NCI-H510A (cell line): Measurements from ENCODE around the gene RSU1.
A peak's percentile ranks its signal among the peaks of the same experiment; 100 is the strongest.

Experiments
- DNase-seq: peaks from one replicate; lab custom pipeline; 2025; lab: John Stamatoyannopoulos, UW

Gene RSU1

DNA sequence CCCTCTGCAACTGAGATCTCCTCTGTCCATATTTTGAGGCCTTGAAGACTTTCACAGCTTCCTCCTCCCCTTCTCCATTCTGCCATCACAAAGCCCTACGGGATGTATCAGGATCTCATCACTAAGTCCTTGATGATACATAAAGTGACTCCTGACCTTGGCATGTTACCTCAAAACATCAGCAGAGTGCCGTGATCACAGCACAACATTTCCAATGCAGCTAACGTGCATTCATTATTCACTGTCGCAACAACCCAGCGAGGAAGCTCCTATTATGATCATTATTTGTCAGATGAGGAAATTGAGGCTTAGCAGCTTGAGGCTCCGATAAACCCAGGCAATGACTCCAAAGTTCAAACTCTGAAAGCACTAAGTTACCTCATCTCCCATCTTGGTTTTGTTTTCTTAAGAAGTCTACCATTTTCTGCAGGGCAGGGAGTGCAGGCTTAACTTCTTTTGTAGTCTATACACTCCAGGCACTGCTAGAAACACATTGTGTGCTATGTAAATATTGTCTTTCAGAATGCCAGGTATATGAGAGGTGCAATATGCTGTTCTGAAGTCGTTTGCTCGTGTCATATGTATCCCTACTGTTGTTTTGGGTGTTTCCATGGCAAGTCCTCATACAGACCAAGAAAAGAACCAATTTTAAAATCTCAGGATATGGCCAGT, 215.0 kb downstream of the RSU1 start:
- DNase-seq = no peak

DNA sequence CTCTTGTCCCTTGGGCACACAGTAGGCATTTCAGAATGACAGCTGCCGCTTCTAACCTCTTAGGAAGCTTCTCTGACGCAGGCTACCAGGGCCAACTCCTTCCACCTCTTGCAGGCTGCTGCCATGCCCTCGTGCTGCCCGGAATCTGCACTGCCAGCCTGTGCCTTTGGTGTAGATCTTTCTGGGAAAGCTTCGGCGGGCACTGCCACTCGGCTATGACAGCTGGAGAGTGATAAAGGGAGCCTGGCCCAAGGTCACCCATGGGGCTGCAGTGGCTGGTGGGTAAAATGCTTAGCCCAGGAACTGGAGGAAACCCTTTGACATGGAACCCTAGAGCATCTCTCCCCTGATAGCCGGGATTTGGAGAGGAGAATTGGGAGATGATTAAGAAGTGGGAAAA, 217.6 kb downstream of the RSU1 start:
- DNase-seq = no peak

DNA sequence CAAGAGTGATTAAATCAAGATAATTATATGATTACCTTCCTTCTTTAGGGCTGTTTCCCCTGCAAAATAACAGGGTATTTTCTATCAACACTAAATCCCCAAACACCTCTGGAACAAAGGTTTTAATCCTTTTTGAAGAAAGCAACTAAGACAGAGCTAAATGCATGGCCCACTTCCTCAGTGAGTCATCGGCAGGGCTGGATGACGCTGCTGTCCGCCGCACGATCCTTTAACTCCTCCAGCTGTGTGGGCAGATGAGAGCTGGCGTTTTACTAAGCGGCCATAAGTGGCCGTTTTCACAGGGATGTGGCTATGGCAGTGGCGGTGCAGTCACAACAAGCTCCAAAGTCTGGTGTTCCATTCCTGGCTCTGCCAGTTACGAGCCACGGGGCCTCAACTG, 219.6 kb downstream of the RSU1 start:
- no peak for DNase-seq

DNA sequence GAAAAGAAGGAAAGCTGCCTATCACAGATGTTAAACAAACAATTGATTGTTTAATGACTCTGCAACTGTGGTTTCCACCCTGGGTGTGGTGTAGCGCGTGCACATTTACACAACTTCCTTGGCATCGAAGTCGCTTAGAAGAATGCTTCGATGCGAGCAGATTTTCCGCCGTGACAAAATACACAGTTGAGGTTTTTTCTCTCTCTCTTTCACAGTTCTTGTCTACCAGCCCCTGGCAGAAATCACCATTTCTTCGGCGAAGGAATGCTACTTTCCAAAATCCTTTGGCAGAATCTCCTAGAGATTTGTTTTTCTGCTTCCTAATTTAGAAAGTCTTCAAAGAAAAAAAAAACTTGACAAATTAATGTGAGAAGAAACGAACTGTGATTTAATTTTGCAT, 224.8 kb downstream of the RSU1 start:
- DNase-seq = no peak

DNA sequence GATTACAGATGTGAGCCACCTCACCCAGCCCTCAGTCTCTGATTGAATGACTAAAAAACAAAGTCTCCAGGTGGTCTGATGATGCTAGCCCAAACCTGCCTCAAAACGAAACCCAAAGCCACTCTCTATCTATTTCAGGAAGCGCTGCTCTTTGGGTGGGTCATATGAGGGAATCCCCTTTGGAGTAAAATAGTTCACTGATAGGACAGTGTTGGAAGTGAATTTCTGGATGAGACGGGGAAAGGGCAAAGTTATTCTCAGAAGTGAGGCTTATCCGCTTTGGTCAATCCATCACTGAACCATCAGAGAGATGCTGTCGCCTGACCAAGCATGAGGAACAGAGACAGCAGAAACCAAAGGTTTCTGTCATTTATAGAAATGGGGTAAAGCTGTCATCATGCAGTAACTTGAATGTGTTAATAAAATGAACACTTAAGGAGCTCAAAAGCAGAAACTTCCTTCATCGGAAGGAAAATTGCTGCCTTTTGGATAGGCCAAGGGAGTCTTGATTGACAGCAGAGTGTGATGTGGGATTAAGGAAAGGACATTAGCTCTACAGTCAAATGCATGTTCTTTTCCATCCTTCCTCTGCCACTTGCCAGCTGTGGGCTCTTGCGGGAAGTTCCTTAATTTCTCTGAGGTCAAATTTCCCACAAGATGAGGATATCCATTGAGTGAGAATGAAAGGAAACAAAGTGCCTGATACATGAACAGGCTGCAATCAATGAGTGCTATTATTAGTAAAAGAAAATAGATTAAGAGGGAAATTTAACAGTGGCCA, 230.7 kb downstream of the RSU1 start:
- no peak for DNase-seq

DNA sequence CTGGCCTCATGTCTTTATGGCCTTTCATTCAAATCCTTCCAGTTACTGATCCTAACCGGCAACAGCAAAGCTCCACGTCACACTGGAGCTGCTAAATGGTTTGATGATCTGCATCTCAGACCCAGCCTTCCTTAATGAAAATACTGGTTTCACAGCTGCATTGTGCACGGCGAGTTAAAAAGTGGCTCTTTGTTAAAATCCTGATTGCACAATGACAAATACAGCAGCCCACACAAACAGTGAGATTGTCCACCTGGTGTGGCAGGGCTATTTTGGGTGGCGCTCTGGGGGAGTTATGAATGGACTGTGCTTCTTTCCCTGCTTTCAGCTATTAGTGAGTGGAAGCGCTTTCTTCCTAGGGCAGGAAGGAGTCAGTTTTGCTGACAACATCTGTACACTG, 232.1 kb downstream of the RSU1 start:
- no peak for DNase-seq

DNA sequence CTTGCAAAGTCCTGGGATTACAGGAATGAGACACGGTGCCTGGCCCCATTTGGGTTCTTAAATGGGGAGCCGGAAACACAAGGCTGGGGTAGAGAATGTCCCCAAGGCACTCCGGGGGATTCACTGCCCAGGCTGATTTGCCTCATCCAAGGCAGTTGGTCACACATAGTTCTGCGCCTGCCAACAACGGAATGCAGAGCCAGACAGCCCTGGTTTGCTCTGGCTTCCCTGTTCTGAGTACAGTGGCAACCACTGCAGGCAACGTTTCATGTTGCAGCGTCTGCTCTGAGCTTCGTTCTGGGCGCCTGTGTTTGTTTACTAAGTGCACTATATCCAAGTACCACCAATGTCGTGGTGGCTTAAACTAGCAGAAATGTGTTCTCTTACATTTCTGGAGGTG, 233.8 kb downstream of the RSU1 start:
- no peak for DNase-seq

DNA sequence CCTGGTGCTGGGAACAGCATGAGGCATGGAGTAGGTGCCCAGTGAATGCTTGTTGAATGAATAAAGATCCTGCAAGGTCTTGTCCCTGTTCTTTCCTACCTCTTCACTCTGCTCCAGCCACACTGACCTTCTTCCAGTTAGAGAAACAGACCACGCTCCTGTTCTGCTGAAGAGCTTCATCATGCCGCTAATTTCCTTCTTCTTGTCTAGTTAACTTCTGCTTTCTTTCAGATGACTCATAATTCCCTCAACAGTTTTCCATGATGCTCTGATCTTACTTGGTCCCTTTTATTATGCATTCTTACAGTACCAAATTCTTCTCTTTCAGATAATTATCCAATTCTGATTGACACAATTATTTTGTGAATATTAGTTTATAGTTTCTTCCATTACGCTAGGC, 236.0 kb downstream of the RSU1 start:
- DNase-seq = no peak

DNA sequence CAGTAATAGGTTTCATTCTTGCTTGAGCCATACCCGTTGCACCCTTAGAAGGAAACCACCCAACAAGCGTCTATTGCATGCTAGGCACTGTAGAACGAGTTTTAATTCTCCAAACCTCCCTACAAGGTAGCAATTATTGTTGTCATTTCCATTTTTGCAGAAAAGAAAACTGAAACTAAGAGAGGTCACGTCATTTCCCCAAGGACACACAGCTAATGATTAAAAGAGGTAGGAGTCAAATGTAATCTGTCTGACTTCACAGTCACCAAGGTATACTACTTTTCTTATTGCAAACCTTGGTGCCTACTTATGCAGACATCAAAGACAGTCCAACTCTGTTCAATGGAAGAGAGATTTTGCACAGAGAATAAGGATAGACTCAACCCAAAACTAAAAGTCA, 246.5 kb downstream of the RSU1 start:
- no peak for DNase-seq

DNA sequence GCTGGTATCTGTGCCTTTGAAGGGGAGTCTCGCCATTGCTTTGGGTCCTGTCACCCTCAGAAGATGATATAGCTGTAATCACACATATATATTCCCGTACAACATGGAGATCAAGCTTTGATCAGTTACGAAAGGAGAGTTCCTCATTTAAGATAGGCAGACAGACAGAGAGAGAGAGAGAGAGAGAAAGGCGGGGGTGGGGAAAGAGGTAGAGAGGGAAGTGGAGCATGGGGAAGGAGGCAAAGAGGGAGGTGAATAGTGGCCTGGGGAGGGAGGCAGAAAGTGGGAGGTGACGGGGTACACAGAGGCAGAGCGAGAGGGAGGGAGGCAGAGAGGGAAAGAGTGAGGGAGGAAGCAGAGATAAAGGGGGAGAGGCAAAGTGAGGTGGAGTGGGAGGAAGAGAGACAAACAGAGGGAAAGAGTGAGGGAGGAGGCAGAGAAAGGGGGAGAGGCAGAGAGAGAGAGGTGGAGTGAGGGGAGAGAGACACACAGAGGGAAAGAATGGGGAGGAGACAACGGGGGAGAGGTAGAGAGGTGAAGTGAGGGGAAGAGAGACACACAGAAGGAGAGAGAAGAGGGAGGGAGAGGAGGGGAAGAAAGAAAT, 250.9 kb downstream of the RSU1 start:
- DNase-seq = no peak

DNA sequence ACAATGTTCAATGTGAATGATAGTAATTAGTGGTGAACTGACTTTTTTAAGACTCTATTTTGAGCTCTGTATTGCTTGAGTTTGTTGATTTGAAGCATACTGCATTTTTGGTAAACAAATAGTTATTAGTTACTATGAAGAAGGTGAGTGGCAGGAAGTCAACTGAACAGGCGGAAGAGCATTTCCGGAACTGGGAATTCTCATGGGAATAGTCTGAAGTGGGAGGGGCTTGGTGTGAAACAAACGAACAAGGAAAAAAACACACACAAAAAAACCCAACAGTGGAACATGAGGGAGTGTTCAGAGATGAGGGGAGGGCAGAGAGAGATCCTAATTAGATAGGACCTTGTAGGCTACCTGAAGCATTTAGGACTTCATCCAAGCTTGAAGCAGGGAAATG, 251.6 kb downstream of the RSU1 start:
- DNase-seq = no peak

DNA sequence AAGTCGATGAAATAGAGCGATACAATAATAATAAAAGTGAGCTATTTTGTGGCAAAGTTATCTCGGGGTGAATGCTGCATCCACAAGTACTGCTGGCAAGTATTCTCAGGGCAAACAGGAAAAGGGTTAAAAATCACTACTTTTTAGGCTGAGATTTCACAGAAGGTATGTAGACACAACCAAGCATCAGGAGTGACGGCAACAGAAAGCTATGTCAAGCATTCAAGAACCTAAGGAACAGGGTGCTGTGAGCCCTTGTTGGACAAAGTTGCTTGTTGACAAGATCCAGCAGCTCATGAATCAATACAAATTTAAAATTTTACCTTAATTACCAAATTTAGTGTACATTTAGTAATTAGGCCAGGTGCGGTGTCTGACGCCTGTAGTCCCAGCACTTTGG, 254.3 kb downstream of the RSU1 start:
- no peak for DNase-seq

DNA sequence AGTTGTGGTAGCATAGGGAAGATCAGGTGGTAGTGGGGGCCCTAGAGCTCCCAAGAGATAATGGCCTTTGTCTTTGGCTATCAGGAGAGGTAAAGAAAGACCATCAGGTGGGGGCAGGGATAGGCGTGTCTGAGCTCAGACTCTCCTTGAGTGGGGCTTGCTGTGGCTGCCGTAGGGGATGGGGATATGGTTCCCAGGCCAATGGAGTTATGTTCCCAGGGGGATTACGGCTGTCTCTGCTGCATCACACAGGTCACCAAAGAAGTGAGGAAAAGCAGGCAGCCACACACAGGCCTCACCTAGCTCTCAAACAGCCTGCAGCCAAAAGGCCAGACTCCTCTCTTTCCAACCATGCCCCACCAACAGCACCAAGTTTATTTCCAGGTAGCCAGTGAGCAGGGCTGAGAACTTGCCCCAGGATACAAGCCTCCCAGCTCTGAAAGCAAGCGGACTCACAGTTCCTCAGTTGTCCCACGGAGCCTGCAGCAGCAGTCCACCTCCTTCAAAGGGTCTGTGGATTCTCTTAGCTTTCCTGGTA, 257.9 kb downstream of the RSU1 start:
- no peak for DNase-seq

DNA sequence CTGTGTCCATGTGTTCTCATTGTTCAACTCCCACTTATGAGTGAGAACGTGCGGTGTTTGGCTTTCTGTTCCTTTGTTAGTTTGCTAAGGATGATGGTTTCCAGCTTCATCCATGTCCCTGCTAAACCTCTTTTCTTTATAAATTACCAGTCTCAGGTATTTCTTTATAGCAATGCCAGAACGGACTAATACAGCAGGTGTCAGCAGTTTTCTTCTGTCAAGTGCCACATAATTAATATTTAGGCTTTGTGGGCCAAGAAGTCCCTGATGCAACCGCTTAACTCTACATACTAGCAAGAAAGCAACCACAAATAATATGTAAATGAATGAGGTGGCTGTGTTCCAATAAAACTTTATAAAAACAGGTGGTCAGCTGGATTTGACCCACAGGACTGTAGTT, 269.3 kb downstream of the RSU1 start:
- DNase-seq = no peak

DNA sequence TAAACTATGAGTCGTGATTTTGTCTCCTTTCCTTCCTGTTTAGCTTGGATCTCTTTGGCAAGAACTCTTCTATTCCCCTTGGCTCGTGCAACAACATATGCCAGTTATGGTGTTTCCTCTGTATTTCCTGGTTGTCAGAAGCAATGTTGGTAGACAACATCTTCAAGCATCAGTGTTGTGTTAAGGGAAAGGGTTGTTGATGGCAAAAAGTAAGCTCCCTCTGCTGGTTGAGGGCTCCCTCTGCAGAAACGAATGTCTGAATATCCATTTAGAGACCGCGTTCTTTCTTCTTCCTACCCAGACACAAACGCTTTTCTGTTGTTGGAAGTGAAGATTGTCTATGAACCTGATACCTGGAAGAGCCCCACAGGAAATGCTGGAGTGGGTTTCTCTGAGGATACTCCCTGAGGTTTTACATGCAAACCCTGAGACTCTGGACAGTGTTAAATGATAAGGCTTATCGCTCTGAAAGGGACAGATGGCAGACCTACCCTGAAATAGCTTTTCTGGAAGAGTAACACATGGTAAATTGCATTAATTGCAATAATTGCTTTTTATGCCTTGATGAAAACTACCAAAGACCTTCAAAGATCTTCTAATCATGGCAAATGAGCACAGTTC, 272.0 kb downstream of the RSU1 start:
- DNase-seq = peak; percentile 3

DNA sequence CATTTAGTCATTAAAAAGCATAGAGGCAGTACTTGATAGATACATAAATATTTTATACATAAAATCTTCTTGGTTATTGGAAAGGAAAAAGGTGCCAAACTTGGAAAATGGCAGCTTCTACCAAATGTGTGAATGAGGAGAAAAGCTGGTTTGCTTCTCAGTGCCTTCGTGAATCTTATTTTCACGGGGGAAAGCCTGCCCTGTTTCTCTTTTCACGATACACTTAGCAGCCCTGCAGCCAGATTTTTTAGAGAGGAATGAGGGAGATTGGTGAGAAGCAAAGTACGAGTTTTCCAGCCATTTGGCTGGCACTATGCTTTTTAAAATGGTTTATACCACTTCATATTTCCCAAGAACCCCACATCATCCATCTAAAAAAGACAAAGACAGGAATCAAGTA, 272.6 kb downstream of the RSU1 start:
- no peak for DNase-seq

DNA sequence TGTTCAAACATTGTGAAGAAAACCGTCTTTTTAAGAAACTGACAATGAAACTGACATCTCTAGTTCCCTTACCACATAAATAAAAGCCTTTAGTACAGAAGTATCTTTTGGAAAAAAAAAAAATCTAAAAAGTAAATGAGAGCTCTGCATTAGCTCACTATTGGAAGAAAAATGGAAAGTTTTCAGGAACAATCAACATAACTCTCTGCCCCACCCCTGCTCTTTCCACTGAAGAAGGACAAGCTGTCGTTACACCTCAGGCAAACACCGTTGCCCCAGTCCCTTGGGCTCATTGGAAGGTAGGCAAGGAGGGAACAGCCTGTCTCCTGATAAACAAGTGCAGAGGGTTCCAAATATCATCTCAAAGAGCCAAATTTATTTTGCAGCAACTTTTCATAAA, 273.1 kb downstream of the RSU1 start:
- no peak for DNase-seq
